ENCODE results near the gene NTMT1. TPM values are rescaled to one million over a fixed set of nuclear protein-coding genes. Genes with fewer than 3 reads are reported as not detected.

NTMT1 gene
- total and polyA plus RNA-seq, 9 of the 15 experiments (the other 6 are each of a cell fraction or from before 2014, with no cell fraction given), result 42.1 to 116 (median 74.7) TPM

DNA sequence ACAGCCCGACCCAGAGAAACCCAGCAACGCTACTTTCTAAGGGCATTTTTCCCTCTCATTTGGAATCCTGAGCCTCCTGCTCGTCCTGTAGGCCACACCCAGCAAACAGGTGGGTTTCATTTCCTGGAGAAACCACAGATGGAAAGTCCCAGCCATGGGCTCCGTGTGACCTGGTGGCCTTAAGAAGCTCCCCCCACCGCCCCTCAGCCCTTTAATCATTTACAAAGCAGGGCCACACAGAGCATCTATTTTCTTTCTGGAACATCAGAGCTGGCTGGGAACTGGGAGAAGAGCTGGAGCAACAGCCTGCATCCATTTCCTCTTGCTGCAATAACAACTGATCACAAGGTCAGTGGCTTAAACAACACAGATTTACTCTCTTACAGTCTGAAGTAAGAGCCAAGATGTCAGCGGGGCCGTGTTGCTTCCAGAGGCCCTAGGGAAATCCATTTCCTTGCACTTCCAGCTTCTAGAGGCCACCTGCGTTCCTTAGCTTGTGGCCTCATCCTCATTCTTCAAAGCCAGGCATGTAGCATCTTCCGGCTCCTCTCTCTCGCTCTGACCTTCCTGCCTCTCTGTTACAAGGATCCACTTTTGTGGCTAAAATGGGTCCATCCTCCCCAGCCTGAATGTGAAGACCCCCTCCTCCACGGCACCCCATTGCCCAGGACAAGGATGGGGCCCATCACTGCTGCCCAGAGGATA is 45.6 kb upstream of the NTMT1 start (continued):
- TF ChIP-seq, protein P1, sequence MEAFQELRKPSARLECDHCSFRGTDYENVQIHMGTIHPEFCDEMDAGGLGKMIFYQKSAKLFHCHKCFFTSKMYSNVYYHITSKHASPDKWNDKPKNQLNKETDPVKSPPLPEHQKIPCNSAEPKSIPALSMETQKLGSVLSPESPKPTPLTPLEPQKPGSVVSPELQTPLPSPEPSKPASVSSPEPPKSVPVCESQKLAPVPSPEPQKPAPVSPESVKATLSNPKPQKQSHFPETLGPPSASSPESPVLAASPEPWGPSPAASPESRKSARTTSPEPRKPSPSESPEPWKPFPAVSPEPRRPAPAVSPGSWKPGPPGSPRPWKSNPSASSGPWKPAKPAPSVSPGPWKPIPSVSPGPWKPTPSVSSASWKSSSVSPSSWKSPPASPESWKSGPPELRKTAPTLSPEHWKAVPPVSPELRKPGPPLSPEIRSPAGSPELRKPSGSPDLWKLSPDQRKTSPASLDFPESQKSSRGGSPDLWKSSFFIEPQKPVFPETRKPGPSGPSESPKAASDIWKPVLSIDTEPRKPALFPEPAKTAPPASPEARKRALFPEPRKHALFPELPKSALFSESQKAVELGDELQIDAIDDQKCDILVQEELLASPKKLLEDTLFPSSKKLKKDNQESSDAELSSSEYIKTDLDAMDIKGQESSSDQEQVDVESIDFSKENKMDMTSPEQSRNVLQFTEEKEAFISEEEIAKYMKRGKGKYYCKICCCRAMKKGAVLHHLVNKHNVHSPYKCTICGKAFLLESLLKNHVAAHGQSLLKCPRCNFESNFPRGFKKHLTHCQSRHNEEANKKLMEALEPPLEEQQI (IDR thresholded peaks at IDR 0.05), result no peak
- TF ChIP-seq ZNF41 (CRISPR knock-in tag; conservative IDR thresholded peaks at IDR 0.05) (no peak), POU5F1 (IDR thresholded peaks at IDR 0.05; ENCODE audit: borderline replicate concordance, low read depth, low read length, partially characterized antibody) (no peak), ZNF384 (IDR thresholded peaks at IDR 0.05; ENCODE audit: low read depth, low read length) (no peak), TCF3 (CRISPR knock-in tag; IDR thresholded peaks at IDR 0.05) (no peak), SRSF9 (IDR thresholded peaks at IDR 0.05; ENCODE audit: borderline replicate concordance, low read depth, low read length) (no peak), MCM2 (IDR thresholded peaks at IDR 0.05; ENCODE audit: low read depth) (no peak)

DNA sequence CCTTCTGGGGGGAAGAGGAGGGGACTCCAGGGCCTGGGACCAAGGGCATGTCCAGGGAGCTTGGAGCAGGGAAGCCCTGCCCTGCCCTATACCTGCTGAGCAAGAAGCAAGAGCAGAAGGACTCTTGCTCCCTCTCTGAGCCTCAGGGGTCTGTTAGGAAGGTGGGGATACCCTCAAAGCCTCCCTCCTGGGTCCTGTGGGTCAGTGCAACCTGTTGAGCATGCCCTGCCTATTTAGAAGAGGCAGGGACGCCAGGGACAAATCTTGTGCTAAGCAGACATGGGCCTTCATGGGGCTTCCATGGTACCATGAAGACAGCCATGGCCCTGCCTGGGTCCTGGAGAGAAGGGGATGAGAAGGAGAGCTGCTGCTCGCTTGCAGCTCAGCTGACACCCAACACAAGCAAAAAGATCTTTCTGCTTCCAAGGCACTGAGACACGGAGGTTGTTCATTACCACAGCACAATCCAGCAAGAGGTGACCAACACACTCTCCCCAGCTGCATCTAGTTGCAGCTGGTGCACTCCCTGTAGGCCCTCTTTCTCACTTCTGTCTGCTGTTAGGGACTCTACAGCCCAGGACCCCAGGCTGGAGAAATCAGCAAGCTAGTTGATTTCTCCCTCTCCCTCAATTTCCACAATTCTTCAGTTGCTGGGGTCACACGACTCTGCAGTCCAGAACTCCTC is 44.3 kb upstream of the NTMT1 start:
- peaks cover 14 to 24% of the 10 kb centered on the region in 2 experiments for H3K4me1 ChIP-seq (replicated peaks in 1 of 2; ENCODE audit: control insufficient read depth in 2 of 2, insufficient read depth in 2 of 2, low read length in 2 of 2)
- no peaks in the 10 kb centered on the region for H3K9me1 ChIP-seq (ENCODE audit: control insufficient read depth, insufficient read depth, low read length)
- H2AFZ ChIP-seq (ENCODE audit: low read depth, low read length), result no peak overlapping the region
- H3K9me3 ChIP-seq (replicated peaks; ENCODE audit: control insufficient read depth, insufficient read depth, low read depth, low read length), result no peaks in the 10 kb centered on the region
- peak overlapping the region in 1 of 2 experiments; percentile 36; a peak in 1 of 4 replicates for H3K9ac ChIP-seq (ENCODE audit: insufficient read depth in 1 of 2, low read depth in 2 of 2, low read length in 2 of 2)
- POLR2A ChIA-PET, result no interaction called here
- DNase-seq (ENCODE audit: extremely low read depth in 1 of 4, low spot score in 3 of 4), result no peak
- ATAC-seq, result no peak
- no peaks in the 10 kb centered on the region for H3K79me2 ChIP-seq (ENCODE audit: control insufficient read depth, insufficient read depth, low read length)
- no TSS peak for BruUV-seq (replicated peaks)
- FAIRE-seq, result no peak
- H3K27ac ChIP-seq (ENCODE audit: extremely low read depth, low read depth, low read length), result no peak overlapping the region
- in situ Hi-C loops (cut with MboI) (no loop called here), intact Hi-C loops (cut with micrococcal nuclease) (no loop called here)
- no peaks in the 10 kb centered on the region for H3K36me3 ChIP-seq (ENCODE audit: control insufficient read depth, insufficient read depth, low read length)
- CTCF ChIA-PET (ENCODE audit: low intra/inter-chr PET ratio), result no interaction called here
- no peaks in the 10 kb centered on the region for H4K20me1 ChIP-seq (replicated peaks; ENCODE audit: control insufficient read depth, insufficient read depth, low read length)
- WGBS (ENCODE audit: insufficient coverage, low coverage, missing lambda C conversion rate), result 11% methylated on average over 3 of the region's 4 CpGs
- H3K4me2 ChIP-seq (ENCODE audit: insufficient read depth, low read length), result no peak overlapping the region
- no peaks in the 10 kb centered on the region for H3K27me3 ChIP-seq (ENCODE audit: control insufficient read depth in 2 of 2, insufficient read depth in 2 of 2, low read length in 2 of 2)
- no peak overlapping the region for H3K4me3 ChIP-seq
- TF ChIP-seq ZNF354B (CRISPR knock-in tag; IDR thresholded peaks at IDR 0.05) (no peak), CEBPG (CRISPR knock-in tag; IDR thresholded peaks at IDR 0.05) (no peak), CEBPG (tag; conservative IDR thresholded peaks at IDR 0.05 in 1 of 2, IDR thresholded peaks at IDR 0.05 in 1 of 2) (no peak), NCOA1 (IDR thresholded peaks at IDR 0.05; ENCODE audit: low read depth) (no peak), KLF10 (CRISPR knock-in tag; IDR thresholded peaks at IDR 0.05) (no peak), PYGO2 (tag; IDR thresholded peaks at IDR 0.05) (no peak)
- TF ChIP-seq, protein P2, sequence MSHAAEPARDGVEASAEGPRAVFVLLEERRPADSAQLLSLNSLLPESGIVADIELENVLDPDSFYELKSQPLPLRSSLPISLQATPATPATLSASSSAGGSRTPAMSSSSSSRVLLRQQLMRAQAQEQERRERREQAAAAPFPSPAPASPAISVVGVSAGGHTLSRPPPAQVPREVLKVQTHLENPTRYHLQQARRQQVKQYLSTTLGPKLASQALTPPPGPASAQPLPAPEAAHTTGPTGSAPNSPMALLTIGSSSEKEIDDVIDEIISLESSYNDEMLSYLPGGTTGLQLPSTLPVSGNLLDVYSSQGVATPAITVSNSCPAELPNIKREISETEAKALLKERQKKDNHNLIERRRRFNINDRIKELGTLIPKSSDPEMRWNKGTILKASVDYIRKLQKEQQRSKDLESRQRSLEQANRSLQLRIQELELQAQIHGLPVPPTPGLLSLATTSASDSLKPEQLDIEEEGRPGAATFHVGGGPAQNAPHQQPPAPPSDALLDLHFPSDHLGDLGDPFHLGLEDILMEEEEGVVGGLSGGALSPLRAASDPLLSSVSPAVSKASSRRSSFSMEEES (CRISPR knock-in tag; IDR thresholded peaks at IDR 0.05), result no peak
- TF ChIP-seq, protein P3, sequence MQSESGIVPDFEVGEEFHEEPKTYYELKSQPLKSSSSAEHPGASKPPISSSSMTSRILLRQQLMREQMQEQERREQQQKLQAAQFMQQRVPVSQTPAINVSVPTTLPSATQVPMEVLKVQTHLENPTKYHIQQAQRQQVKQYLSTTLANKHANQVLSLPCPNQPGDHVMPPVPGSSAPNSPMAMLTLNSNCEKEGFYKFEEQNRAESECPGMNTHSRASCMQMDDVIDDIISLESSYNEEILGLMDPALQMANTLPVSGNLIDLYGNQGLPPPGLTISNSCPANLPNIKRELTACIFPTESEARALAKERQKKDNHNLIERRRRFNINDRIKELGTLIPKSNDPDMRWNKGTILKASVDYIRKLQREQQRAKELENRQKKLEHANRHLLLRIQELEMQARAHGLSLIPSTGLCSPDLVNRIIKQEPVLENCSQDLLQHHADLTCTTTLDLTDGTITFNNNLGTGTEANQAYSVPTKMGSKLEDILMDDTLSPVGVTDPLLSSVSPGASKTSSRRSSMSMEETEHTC (IDR thresholded peaks at IDR 0.05), result no peak

Measured in K562 (cell line).